Kidney (tissue), 14 donors: ENCODE measurements around the gene ABLIM3. TPM values are rescaled to one million over a fixed set of nuclear protein-coding genes. Genes with fewer than 3 reads are reported as not detected.

Experiments used
- DNase-seq, 5 donors: peaks; one replicate each; pipeline ENCODE4 v3.0.0-alpha.2; 2013 to 2020
- FAIRE-seq: peaks from 2 replicates; lab custom pipeline; 2012; peaks lifted over from hg19 to GRCh38; lab: Jason Lieb, UNC
- H3K27ac ChIP-seq, 2 donors: one replicate each; pipeline ENCODE4 v1.7.0; 2013; ENCODE audit warnings: low read depth in 2 of 2, low read length in 2 of 2, inconsistent platforms in 1 of 2
- H3K27me3 ChIP-seq: one replicate; pipeline ENCODE4 v1.7.1; 2013; ENCODE audit warnings: low read length, inconsistent platforms; ENCODE audit not compliant: control insufficient read depth, insufficient read depth
- H3K36me3 ChIP-seq, 3 donors: one replicate each; pipeline versions ENCODE4 v1.7.0 to v1.7.1; 2013; ENCODE audit warnings: low read length in 3 of 3, control low read depth in 1 of 3, inconsistent platforms in 1 of 3; ENCODE audit not compliant: insufficient read depth in 3 of 3, control insufficient read depth in 2 of 3
- H3K4me1 ChIP-seq, 3 donors: one replicate each; pipeline versions ENCODE4 v1.7.0 to v1.7.1; 2013; ENCODE audit warnings: low read length in 3 of 3, inconsistent platforms in 1 of 3, low read depth in 1 of 3; ENCODE audit not compliant: control insufficient read depth in 2 of 3, insufficient read depth in 2 of 3
- H3K4me3 ChIP-seq, 3 donors: one replicate each; pipeline versions ENCODE4 v1.7.0 to v1.8.1; 2013; ENCODE audit warnings: low read length in 3 of 3, control low read depth in 1 of 3, inconsistent platforms in 1 of 3
- H3K9ac ChIP-seq, 3 donors: one replicate each; pipeline versions ENCODE4 v1.7.0 to v1.7.1; 2013; ENCODE audit warnings: low read length in 3 of 3, control low read depth in 1 of 3, inconsistent platforms in 1 of 3
- H3K9me3 ChIP-seq, 3 donors: one replicate each; pipeline versions ENCODE4 v1.7.0 to v1.7.1; 2013; ENCODE audit warnings: low read length in 3 of 3, control low read depth in 1 of 3, inconsistent platforms in 1 of 3; ENCODE audit not compliant: control insufficient read depth in 2 of 3, insufficient read depth in 1 of 3
- intact Hi-C: fragments of 100-400 bp; cut with DNase I; formaldehyde crosslinking; loops from one replicate; pipeline ENCODE4 v1.11.1; 2022
- polyA plus RNA-seq: library from polyadenylated mRNA; stranded (reverse); fragments of 350-450 nt; fragmentation: Illumina TruSeq; extraction: RNeasy Lipid Tissue Mini Kit (QIAGEN cat#74804); gene quantifications from one replicate; pipeline ENCODE4 v1.2.3, GENCODE V29; 2014; ENCODE audit warnings: low read depth, low replicate concordance; ENCODE audit not compliant: insufficient read depth
- total RNA-seq: library from RNA; stranded (reverse); fragmentation: NEBNext Ultra II Directional; extraction: Animal tissue kit (Norgen Biotek cat#: 25700); gene quantifications from one replicate; pipeline ENCODE4 v1.2.1, GENCODE V29; 2021
- TF ChIP-seq, protein P1 (sequence below): IDR thresholded peaks from 3 replicates; pipeline ENCODE4 v1.5.1; 2012; ENCODE audit warnings: mild to moderate bottlenecking, moderate library complexity, borderline replicate concordance; ENCODE audit not compliant: insufficient read depth; ENCODE audit errors: extremely low read depth
- donor health status: control.
- donor health status: control.
- donor health status: control.
- donor health status: control.
- donor health status: control.
- donor health status: DM: yes; HTN: yes; CAD: no.
- donor health status: Normal renal cell carcinoma (clear cell type).

The ABLIM3 gene
- total and polyA plus RNA-seq, 2 donors from 2014 or later, result 20.1 to 21.7 TPM

DNA sequence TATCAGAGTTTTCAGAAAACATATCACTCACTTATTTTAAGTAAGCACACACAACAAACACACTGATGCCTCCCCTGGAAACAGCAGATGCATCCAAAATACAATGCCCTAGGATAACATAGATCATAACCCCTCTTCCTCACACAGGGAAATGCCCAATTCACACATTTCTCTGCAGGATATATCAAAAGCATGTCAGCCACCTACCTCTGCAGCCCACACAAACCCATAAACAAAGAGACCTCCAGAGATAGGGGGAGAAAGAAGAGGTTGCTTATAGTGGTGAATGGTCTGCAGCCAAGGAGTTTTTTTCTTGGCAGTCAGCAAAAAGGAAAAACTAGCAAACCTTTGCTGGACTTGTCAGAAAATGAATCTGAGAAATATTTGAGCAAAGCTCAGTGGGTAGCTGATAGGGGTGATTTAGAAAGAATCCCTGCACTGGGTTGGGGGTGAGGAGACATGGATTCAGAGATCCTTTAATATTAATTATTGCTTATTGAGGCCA lies 36.1 kb downstream of the ABLIM3 start:
- no peaks in the 10 kb centered on the region for H3K9me3 ChIP-seq
- H3K27ac ChIP-seq, result no peak overlapping the region
- no peak overlapping the region for H3K9ac ChIP-seq
- H3K36me3 ChIP-seq, result no peaks in the 10 kb centered on the region
- no peaks in the 10 kb centered on the region for H3K27me3 ChIP-seq
- no peak overlapping the region for H3K4me3 ChIP-seq
- FAIRE-seq (no peak), DNase-seq (no peak)
- TF ChIP-seq, protein P1, sequence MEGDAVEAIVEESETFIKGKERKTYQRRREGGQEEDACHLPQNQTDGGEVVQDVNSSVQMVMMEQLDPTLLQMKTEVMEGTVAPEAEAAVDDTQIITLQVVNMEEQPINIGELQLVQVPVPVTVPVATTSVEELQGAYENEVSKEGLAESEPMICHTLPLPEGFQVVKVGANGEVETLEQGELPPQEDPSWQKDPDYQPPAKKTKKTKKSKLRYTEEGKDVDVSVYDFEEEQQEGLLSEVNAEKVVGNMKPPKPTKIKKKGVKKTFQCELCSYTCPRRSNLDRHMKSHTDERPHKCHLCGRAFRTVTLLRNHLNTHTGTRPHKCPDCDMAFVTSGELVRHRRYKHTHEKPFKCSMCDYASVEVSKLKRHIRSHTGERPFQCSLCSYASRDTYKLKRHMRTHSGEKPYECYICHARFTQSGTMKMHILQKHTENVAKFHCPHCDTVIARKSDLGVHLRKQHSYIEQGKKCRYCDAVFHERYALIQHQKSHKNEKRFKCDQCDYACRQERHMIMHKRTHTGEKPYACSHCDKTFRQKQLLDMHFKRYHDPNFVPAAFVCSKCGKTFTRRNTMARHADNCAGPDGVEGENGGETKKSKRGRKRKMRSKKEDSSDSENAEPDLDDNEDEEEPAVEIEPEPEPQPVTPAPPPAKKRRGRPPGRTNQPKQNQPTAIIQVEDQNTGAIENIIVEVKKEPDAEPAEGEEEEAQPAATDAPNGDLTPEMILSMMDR, result no peak
- H3K4me1 ChIP-seq, result peaks cover 0 to 4% (median 2%) of the 10 kb centered on the region in 3 donors
- intact Hi-C loops, result no loop called here

DNA sequence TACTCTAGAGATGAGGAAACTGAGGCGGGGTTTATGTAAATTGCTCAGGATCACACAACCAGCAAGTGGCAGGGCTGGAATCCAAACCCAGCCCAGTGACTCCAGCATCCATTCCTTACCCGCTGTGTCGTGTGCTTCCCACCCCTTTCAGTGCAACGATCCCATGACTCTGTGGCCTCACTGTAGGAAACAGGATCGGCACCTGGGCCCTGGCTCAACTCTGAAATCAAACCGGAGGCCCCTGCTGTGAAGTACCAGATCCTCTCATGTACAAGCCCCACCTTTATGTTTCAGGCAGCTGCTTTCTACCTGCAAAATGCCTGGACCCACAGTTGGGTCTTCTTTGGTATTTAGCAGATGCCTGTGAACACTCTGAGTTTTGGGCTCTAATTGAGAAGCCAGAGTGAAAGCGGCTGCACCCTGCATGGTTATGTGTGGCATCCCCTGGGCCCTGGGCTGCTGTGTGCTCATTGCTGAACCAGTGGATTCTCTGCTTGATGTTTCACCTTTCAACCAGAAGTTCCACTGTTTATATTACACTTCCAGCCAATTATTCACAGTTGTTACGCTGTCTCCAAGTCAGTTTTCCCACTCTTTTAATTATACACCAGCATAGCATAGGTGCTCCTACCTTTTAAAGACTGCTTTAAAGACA lies 36.7 kb downstream of the ABLIM3 start:
- H3K4me3 ChIP-seq, result no peak overlapping the region
- no peak overlapping the region for H3K9ac ChIP-seq
- FAIRE-seq (no peak), DNase-seq (no peak)
- no peaks in the 10 kb centered on the region for H3K36me3 ChIP-seq
- no peaks in the 10 kb centered on the region for H3K9me3 ChIP-seq
- H3K27me3 ChIP-seq, result no peaks in the 10 kb centered on the region
- H3K4me1 ChIP-seq, result peaks cover 0 to 4% (median under 1%) of the 10 kb centered on the region in 3 donors
- intact Hi-C loops, result no loop called here
- TF ChIP-seq, protein P1, result no peak
- no peak overlapping the region for H3K27ac ChIP-seq

DNA sequence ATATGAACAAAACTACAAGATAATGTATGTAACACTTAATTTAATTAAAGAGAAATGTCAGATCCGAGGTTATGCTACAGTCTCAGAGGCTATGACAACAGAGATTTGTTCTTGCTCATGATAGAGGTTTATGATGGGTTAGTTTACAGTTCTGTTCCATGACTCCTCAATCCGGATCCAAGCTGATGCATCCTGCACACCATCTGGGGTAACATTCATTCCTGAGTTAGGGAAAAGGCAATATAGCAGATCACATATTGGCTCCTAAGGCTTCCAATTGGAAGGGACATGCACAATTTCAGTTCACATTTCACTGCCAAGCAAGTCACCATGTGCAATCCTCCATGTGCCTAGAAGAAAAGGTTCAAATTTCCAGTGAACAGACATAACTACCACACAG lies 40.4 kb downstream of the ABLIM3 start:
- Histone ChIP-seq H3K27ac (no peak overlapping the region), H3K9ac (no peak overlapping the region), H3K36me3 (no peaks in the 10 kb centered on the region), H3K4me3 (no peak overlapping the region), H3K27me3 (no peaks in the 10 kb centered on the region), H3K4me1 (peaks cover 0 to 4% (median 0%) of the 10 kb centered on the region in 3 donors), H3K9me3 (no peaks in the 10 kb centered on the region)
- intact Hi-C loops, result no loop called here
- DNase-seq, result no peak
- no peak for FAIRE-seq
- TF ChIP-seq, protein P1, result no peak
